Stomach (tissue), 4 donors: ENCODE data around the gene TBC1D13.

Source experiments
- CTCF ChIP-seq, 7 experiments: fragments of 450-650 bp in 4 of 7; fragments of 200-600 bp in 3 of 7; sonication (generic) in 3 of 7; IDR thresholded peaks; one replicate each; pipeline ENCODE4 v1.5.1; 2016 to 2019; ENCODE audit warnings: antibody characterized with exemption in 7 of 7, control low read depth in 2 of 7, mild to moderate bottlenecking in 1 of 7
- EP300 ChIP-seq: sonication (generic); formaldehyde crosslinking; IDR thresholded peaks from one replicate; pipeline ENCODE4 v1.6.1; 2017; ENCODE audit warnings: antibody characterized with exemption
- POLR2AphosphoS5 ChIP-seq, 3 donors: sonication (generic); formaldehyde crosslinking; IDR thresholded peaks; one replicate each; pipeline ENCODE4 v1.6.1; 2016; ENCODE audit warnings: antibody characterized with exemption in 3 of 3

- no peak for TF ChIP-seq CTCF (IDR thresholded peaks at IDR 0.05)
- TF ChIP-seq POLR2AphosphoS5 (IDR thresholded peaks at IDR 0.05): no peak
- TF ChIP-seq EP300: no peak
Observed at GRCh38 chr9:128833696-128834095, 46.6 kb downstream of the TBC1D13 start.
